A549 (cell line): Measurements from ENCODE around the gene LRRC4.

Source experiments
- BHLHE40 ChIP-seq: IDR thresholded peaks from 2 replicates; pipeline ENCODE4 v1.6.1; 2012; ENCODE audit warnings: low read depth, low read length, inconsistent platforms
- CBX8 ChIP-seq: fragments of 200-600 bp; sonication (generic); IDR thresholded peaks from 2 replicates; pipeline ENCODE4 v1.6.1; 2016
- EP300 ChIP-seq, 2 experiments: fragments of >200 bp; sonication (Bioruptor Twin); formaldehyde crosslinking; IDR thresholded peaks; 2 replicates in 1 of 2; 3 replicates in 1 of 2; pipeline ENCODE4 v1.6.1; 2016 to 2017
- HEYL ChIP-seq: fragments of 250-450 bp; sonication (Bioruptor Pico); IDR thresholded peaks from 2 replicates; pipeline ENCODE4 v1.8.0; 2021; ENCODE audit warnings: mild to moderate bottlenecking, moderate library complexity
- KDM1A ChIP-seq: fragments of 200-600 bp; sonication (generic); IDR thresholded peaks from 2 replicates; pipeline ENCODE4 v1.6.1; 2016; ENCODE audit warnings: low read depth, mild to moderate bottlenecking
- MAFK ChIP-seq: fragments of 450-650 bp; IDR thresholded peaks from 2 replicates; pipeline ENCODE4 v1.6.1; 2014; ENCODE audit not compliant: partially characterized antibody
- MAX ChIP-seq: IDR thresholded peaks from 2 replicates; pipeline ENCODE4 v1.6.1; 2012
- POLR2A ChIP-seq: IDR thresholded peaks from 2 replicates; pipeline ENCODE4 v1.6.1; 2012; ENCODE audit warnings: mild to moderate bottlenecking, low read length
- POLR2AphosphoS2 ChIP-seq: conservative IDR thresholded peaks from 2 replicates; pipeline ENCODE4 v1.6.1; 2012; ENCODE audit warnings: low read length, improper control_type of control experiment, inconsistent platforms
- SMC3 ChIP-seq: fragments of >200 bp; sonication (Bioruptor Twin); formaldehyde crosslinking; IDR thresholded peaks from 3 replicates; pipeline ENCODE4 v1.6.1; 2018; ENCODE audit warnings: inconsistent platforms
- TF ChIP-seq, protein P1 (sequence below): fragments of >200 bp; sonication (Bioruptor Twin); formaldehyde crosslinking; IDR thresholded peaks from 3 replicates; pipeline ENCODE4 v1.5.1; 2016
- TF ChIP-seq, protein P2 (sequence below): IDR thresholded peaks from 2 replicates; pipeline ENCODE4 v1.6.1; 2012

DNA sequence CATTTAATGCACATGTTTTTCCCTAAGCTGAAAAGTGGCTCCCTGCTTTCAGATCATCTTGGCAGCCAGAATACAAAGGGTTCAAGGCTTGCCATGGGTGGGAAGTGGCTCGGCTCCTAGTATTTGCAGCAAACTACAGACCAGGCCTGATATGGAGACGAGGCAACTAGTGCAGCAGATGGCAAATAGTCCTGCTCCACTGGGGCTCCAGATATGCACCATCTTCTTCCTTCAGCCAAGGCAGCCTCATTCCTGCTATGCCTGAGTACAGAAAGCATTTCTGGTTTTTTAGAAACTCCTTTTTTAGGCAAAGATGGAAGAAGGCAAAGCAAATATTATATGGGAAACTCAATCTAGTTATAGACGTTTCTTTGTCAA is 23.9 kb downstream of the LRRC4 start:
- TF ChIP-seq MAFK (no peak), KDM1A (no peak), POLR2AphosphoS2 (no peak), CBX8 (no peak), HEYL (no peak), SMC3 (no peak), BHLHE40 (no peak), POLR2A (no peak), EP300 (IDR thresholded peaks at IDR 0.05) (no peak), MAX (no peak)
- TF ChIP-seq, protein P1, sequence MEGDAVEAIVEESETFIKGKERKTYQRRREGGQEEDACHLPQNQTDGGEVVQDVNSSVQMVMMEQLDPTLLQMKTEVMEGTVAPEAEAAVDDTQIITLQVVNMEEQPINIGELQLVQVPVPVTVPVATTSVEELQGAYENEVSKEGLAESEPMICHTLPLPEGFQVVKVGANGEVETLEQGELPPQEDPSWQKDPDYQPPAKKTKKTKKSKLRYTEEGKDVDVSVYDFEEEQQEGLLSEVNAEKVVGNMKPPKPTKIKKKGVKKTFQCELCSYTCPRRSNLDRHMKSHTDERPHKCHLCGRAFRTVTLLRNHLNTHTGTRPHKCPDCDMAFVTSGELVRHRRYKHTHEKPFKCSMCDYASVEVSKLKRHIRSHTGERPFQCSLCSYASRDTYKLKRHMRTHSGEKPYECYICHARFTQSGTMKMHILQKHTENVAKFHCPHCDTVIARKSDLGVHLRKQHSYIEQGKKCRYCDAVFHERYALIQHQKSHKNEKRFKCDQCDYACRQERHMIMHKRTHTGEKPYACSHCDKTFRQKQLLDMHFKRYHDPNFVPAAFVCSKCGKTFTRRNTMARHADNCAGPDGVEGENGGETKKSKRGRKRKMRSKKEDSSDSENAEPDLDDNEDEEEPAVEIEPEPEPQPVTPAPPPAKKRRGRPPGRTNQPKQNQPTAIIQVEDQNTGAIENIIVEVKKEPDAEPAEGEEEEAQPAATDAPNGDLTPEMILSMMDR, result no peak
- TF ChIP-seq, protein P2, sequence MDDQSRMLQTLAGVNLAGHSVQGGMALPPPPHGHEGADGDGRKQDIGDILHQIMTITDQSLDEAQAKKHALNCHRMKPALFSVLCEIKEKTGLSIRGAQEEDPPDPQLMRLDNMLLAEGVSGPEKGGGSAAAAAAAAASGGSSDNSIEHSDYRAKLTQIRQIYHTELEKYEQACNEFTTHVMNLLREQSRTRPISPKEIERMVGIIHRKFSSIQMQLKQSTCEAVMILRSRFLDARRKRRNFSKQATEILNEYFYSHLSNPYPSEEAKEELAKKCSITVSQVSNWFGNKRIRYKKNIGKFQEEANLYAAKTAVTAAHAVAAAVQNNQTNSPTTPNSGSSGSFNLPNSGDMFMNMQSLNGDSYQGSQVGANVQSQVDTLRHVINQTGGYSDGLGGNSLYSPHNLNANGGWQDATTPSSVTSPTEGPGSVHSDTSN, result no peak
